NK-92 treated with Interleukin-12 subunit alpha and Interleukin-12 subunit beta, amount 100 ng/mL, for 24 hours (cell line): ENCODE measurements around the gene PLXDC2.

Experiments used
- DNase-seq: peaks from one replicate; lab custom pipeline; 2025; lab: John Stamatoyannopoulos, UW

Gene PLXDC2

DNA sequence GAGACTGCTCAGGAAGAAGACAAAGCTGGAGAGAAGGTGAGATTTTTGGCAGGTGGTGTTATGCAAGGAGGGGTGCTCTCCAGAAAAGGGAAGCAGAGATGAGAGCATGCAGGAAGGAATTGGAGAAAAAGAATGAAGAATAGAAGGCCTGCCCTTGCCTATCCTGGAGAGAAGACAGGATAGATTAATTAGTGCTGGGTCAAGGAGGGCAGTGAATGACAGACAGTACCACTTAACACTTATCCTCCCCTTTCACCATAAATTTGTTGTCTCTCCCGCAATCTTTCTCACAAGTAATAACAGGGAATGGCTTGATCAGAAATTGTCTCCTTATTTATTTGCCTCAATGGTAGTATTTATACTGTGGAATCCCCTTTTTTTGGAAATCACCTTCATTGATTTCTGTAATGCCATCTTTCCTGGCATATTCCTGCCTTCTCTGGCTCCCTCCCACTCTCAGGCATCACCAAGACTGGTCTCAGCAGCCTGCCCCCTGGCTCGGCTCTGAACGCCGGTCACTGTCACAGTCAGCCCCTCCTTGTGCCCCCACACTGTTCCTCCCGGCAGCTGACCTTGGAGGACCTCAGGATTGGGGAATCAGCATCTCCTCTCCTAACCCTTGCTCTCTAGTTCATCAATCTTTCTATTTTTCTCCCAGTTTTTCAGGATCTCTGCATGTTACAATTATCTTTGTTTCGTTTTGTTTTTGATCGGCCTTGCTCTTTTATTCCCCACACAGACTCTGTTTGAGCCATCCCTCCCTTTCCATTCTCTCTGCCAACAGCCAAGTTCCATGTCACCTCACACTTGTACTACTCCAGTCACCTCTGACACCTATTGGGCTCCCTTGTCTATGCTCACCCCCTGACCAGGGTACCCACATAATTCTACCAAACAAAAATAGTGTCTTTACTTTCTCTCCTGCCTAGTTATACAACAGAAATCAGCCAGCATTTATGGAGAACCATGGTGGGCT lies 294.2 kb downstream of the PLXDC2 start:
- DNase-seq, result no peak

DNA sequence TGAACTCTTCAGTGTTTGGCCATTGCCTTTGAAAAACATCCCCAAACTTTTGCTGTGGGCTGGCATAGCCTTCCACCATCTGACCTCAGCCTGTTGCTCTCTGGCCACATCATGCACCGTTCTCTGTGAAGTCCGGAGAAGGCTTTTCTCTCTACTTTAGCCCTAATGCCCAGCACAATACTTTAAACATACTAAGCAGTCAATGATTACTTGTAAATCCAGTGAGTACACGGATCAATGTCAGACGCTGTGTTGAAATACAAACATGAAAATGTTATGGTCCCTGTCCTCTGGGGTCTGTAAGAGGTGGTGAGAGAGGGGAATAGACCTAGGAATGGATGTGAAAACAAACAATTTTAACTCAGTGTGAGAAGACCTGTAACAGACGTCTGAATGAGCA lies 297.9 kb downstream of the PLXDC2 start:
- no peak for DNase-seq

- DNase-seq, result no peak
Observed at GRCh38 chr10:20115894-20116293, 299.7 kb downstream of the PLXDC2 start.

DNA sequence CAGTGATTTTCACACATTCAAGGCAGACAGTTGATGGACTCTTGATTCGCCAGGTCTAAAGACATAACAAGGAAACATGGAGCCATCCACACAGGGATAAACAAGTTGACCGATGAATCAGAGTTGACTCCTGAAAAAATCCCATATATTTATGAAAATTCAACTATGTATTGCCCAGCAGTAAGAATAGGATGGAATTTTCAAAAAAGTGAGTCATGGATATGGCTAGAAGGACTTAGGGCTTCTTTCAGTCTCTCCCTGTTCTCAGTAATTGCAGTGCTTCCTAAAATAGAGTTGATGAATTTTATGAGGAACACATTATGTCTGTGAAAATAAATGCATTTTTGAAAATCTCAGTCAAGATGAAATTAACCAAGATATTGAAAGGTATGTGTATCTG lies 301.2 kb downstream of the PLXDC2 start:
- DNase-seq, result no peak

GRCh38 chr10:20118119-20118518 lies 301.9 kb downstream of the PLXDC2 start:
- DNase-seq, result no peak

GRCh38 chr10:20128811-20129210 lies 312.6 kb downstream of the PLXDC2 start:
- no peak for DNase-seq

GRCh38 chr10:20132816-20133215 lies 316.6 kb downstream of the PLXDC2 start:
- DNase-seq, result no peak

DNA sequence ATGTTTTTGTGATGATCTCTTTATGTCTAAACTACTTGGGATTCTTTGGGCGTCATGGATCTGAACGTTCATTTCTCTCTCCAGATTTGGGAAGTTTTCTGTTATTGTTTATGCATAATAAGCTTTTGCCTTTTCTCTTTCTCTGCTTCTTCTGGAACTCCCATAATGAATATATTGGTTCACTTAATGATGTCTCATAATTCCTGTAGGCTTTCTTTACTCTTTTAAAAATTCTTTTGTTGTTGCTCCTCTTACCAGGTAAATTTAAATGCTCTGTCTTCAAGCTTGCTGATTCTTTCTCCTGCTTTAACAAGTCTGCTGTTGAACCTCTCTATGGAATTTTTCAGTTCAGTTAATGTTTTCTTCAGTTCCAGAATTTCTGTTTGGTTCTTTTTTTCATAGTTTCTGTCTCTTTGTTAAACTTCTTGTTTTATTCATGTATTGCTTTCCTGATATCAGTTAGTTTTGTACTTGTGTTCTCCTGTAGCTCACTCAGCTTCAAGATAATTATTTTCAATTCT lies 317.5 kb downstream of the PLXDC2 start:
- DNase-seq, result no peak

GRCh38 chr10:20142311-20142710 lies 326.1 kb downstream of the PLXDC2 start:
- no peak for DNase-seq

- no peak for DNase-seq
Observed at GRCh38 chr10:20144268-20144667, 328.0 kb downstream of the PLXDC2 start.

GRCh38 chr10:20146004-20146403 lies 329.8 kb downstream of the PLXDC2 start:
- no peak for DNase-seq

- no peak for DNase-seq
Observed at GRCh38 chr10:20147684-20148083, 331.5 kb downstream of the PLXDC2 start.

- no peak for DNase-seq
Observed at GRCh38 chr10:20156511-20156910, 340.3 kb downstream of the PLXDC2 start.

- no peak for DNase-seq
Observed at GRCh38 chr10:20157314-20157713, 341.1 kb downstream of the PLXDC2 start.

DNA sequence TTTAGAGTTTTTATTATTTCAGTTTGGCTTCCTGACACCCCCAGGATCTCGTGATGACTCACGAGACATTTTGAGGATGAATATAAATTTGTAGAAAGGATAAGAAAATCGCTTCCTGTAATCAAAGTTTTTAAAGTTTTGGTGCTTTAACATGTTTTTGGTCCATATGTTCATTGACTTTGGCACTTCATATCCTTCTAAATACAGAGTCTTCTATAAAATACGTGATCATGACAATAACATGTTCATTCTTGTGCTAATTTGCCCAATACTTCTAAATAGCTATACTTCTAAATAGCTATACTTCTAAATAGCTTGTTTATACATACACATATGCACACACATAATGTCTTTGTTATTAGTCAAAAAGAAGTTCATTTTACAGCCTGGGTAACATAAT lies 341.9 kb downstream of the PLXDC2 start:
- DNase-seq, result no peak

GRCh38 chr10:20162123-20162522 lies 345.9 kb downstream of the PLXDC2 start:
- no peak for DNase-seq

DNA sequence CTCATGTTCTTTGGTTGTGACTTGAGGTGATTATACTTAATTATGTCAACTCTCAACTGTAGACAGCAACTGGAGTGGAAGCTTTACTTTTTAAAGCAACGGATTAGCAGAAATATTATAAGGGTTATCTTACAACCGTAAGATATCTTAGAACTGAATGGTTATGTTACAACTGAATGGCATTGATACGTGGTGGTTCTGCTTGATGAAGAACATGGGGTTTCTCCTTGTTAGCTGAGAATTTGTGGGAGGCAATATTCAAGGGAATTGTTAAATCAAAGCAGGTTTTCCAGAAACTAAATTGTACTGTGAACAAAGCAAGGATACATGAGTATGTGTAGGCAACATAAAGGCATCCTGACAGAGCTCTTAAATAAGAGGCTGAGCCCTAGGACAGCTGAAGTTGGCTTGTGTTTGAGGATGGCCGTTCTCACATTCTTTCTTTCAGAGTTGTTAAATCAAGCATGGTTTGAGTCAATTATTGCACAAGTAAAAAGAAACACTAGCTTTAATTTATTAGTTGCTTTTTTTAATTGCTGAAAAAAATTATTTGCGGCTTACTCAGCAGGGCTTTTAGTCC lies 350.0 kb downstream of the PLXDC2 start:
- DNase-seq, result no peak

DNA sequence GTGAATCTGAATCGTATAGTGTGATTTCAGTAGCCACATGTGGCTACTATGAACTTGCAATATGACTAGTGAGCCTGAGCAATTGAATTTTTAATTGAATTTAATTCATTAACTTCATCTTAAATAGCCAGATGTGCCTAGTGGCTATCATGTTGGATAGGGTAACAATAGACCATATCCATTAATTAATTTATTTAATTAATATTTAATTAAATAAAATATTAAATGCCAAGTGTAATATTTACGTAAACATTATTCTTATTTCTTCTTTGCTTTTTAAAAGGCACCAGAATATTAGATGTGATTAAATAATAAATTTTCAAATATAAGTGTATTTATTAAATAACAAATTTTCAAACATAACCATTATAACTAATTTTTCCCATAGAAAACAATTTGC lies 354.4 kb downstream of the PLXDC2 start:
- no peak for DNase-seq

DNA sequence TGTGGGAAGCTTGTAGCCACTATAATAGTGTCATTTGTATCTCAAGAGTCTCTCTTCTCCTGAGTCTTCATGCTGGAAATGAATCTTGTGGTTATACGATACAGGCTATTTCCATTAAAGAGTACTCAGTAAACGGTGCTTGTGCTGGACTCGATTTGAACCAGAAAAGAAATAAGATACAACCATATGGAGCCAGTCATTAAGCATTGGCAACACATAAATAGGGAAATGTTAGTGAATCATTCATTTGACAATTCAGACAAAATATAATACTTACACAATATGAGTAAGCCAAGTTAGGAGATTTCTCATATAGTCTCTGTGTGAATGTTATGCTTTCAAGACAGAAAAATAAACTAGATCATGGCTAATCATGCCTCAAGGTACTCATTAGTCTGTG lies 356.8 kb downstream of the PLXDC2 start:
- no peak for DNase-seq

- no peak for DNase-seq
Observed at GRCh38 chr10:20175719-20176118, 359.5 kb downstream of the PLXDC2 start.

- no peak for DNase-seq
Observed at GRCh38 chr10:20180766-20181165, 364.5 kb downstream of the PLXDC2 start.

GRCh38 chr10:20181434-20181833 lies 365.2 kb downstream of the PLXDC2 start:
- no peak for DNase-seq

- no peak for DNase-seq
Observed at GRCh38 chr10:20185116-20185515, 368.9 kb downstream of the PLXDC2 start.
